NCI-H774 (cell line): ENCODE data around the gene ETV4.

Experiments
- DNase-seq: peaks from one replicate; lab custom pipeline; 2025; lab: John Stamatoyannopoulos, UW

The ETV4 gene

DNA sequence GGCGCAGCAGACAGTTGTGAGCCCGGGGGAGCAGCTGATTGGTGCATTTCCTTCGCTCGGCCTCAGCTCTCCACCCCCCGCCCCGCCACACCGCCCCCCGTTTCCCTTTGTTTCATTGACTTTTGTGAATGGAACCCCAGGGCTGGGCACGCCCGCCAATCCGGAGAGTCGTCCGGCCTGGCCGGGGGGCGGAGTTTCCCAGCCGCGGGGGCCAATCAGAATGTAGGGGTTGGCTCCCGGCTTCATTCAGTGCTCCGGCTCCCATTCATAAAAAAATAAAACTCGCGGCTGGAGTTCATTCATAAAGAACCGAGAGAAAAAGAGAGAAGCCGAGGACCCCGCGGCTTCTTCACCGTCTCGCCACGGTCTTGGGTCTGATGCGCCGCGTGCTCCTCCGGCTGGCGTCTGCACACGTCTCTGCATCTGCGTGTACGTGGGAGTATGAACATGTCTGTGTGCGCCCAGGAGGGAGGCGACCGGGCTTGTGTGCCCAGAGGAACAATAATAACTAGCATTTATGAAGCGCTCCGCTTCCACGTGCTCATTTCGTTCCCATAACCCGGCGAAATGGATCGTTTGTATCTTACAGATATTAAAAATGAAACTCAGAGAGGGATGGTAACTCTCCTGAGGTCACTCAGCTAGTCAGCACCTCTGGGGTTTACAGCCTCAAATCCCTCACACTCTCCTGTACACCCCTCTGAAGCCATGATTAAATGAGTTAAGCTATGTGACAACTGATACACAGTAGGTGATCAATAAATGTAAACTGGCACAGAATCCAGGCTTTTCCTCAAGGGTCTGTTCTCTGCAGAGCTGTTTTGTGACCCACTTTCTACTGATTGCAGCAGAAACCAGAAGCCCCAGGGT, at the start of gene ETV4:
TSS of gene ETV4 (minus strand) at position 22 of the 870 bp plus-strand sequence. CDS start 723 bp downstream, outside the sequence.
- peak; percentile 93 for DNase-seq

- DNase-seq = no peak
These were observed 49.3 kb upstream of the ETV4 start for GRCh38 chr17:43595466-43595865.

- no peak for DNase-seq
These were observed 45.8 kb upstream of the ETV4 start for GRCh38 chr17:43591779-43592562.

DNA sequence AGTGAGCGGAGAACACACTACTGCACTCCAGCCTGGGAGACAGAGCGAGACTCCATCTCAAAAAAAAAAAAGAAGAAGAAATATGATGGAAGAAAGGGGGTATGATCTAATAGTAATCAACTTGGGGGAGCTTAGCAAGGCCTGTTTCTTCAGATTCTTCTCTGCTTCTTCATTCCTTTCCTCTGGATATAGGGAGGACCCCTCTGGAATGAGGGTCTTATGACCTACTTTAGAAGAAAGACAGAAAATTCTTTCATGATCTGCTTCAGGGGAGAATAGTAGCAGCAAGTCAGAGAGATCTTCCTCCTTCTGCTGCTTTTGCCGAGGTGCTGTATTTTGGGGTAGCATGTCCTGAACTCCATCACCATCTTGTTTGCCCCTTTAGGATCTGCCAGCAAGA, 44.9 kb upstream of the ETV4 start:
- no peak for DNase-seq

DNA sequence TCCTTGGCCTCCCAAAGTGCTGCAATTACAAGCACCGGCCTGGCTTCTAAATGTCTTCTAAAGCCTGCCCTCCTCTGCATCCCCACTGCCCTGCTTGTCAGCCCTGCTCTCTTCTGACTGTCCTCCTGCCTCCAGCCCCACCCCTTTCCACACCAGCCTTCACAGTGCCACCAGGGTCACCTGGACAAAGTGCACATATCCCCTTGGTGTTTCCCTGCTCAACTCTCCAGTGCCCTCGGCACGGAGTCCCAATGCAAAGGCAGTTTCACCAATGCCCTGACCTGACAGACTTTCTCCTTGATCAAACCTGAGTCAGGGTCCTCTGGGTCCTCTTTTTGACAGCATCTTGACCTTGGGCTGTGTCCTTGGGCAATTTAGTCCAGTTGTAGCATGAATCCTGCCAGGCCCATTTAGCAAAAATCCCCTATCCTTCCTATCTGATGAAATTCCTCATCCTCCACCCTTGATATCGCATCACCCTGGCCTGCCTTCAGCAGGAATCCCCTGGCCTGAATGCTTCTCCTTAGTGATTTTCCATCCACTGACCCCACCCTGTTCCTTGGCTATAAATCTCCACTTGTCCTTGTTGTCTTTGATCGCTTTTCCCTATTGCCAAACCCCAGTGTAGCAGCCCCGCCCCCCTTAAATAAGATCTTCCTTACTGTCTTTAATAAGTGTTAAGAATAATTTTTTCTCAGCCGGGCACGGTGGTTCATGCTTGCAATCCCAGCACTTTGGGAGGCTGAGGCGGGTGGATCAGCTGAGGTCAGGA, 42.7 kb upstream of the ETV4 start:
- no peak for DNase-seq

- DNase-seq = no peak
These were observed 42.0 kb upstream of the ETV4 start for GRCh38 chr17:43588121-43588520.

DNA sequence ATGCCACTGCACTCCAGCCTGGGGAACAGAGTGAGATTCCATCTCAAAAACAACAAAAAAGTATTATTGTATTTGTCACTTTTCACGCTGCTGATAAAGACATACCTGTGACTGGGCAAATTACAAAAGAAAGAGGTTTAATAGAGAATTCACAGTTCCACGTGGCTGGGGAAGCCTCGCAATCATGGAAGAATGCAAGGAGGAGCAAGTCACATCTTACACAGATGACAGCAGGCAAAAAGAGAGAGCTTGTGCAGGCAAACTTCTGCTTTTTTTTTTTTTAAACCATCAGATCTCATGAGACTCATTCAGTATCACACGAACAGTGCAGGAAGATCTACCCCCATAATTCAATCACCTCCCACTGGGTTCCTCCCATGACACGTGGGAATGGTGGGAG, 41.5 kb upstream of the ETV4 start:
- no peak for DNase-seq

DNA sequence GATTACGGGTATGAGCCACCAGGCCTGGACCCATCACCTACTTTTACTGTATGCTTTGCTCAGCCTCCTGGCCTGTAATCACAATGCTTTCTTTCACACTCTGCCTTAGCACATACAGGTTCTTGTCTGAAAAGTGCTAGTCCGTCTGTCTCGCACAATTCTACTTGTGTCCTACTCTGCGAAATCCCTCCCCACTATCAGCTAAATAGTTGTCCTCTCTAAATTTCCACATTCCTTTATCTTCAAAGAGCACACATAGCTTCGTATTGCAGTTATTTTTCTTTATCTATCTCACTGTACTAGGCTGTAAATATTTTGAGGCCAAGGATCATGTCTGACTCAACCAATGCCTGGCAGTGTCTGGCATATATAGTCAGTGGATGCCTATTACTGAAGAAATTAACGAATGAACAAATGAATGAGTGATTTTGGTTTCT, 38.5 kb upstream of the ETV4 start:
- DNase-seq = no peak

DNA sequence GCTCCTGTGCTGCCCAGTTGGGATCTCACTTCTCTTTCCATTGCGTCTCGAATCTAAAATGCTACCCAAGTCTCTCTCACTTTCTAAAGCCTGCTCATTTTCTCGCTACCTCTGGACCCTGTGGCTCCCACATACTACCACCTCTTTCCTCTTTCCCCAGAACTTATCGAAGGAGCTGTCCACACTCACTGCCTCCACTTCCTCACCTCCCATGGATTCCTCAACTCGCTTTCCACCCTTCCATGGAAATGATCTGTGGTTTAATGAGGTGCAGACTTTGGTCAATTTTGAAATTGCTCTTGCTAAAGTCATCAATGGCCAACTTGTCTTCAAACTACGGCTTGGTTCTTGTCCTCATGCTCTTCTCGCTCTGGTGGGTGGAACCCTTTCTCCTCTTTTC, 37.2 kb upstream of the ETV4 start:
- DNase-seq = no peak

DNA sequence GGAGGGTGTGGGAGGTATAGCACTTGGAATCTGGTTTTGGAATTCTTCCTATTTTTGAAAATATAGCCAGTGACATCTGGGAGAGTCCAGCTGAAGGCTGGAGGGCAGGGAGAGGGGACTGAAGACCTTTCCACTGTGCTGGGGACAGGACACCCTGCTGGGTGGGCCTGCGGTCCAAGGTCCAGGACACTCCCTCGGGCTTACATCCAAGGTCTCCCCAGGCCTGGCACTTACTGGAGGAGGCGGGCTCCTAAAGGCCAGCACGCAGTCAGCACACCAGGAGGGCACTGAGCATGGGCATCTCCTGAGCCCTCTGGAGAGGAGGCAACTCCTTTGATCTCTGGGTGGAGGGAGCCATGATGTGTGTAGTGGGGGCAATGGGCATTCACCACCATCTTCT, 35.5 kb upstream of the ETV4 start:
- DNase-seq = no peak

DNA sequence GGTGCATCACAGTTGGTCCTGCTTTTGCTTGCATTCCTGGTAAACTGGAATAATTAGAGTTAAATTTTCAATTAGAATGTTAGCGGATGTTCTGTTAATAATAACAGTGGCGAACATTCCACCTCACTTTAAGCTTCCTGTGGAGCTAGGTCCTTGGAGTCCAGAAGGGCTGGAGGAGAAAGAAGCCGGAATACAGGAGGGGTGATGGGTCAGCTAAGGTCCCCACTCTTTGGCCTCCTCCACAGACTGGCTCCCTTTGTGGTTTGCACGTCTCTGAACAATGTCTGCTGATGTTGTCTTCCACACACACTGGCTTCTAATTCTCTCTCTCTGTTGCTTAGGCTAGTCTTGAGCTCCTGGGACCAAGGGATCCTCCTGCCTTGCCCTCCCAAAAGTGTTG, 35.0 kb upstream of the ETV4 start:
- DNase-seq = no peak

DNA sequence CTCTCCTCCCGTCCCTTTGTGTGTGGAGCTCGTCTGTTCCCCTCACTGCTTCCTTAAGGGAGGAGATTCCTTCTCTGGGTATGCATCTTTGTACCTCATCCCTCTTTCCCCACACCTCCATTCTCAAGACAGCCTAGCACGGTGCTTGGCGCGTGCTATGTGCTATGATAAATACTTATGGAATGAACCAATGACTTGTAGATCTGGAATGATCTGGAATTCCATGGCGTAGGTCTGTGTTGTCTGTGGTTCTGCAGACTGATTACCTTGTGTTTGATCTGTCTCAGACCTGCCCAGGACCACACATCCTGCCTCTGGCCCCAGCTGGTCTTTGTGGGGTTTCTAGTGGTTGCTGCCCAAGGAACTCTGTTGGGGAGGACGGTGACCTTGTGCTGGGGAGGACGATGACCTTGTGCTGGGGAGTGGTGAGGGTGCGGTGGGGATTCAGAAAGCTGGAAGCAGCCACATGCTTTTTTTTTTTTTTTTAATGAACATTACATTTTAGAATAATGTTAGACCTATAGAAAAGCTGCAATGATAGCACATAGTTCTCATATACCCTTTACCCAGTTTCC, 33.5 kb upstream of the ETV4 start:
- no peak for DNase-seq

DNA sequence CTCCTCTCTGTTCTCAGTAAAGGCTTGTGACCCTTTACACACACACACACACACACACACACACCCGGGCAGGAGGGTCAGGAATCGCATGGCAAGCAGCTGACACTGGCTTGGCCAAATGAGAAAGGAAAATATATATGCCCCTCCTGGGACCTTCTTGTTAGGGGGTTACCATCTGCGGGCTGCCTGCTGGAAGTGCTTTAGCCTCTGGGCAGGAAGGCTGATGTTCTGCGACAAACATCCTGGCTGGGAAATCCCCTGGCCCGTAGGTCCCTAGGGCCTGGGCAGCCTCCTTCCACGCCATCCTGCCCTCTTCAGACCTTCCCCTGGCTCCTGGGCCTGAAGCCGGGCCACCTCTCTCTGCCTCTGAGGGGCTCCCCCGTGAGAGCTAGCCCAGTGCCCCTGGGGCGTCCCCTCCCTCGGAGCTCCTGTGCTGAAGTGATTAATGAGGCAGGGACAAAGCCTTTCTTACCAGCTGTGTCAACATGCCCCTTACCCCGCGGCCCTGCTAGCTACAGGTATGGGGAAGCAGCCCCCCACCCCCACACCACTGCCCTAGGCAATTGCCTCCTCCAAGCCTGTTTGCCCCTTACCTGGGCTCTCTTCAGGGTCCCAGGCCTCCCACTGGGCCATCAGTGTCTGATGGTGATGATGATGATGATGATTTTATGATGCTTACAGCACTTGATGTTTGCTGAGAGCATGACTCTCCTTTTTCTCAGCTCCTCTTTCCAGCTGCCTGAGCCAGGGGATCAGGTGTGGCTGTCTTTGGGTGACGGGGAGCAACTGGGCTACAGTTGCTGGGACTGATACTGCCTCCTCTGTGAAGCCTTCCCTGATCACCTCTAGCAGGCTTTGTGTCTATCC, 32.8 kb upstream of the ETV4 start:
- peak; percentile 13 for DNase-seq

- no peak for DNase-seq
These were observed 32.2 kb upstream of the ETV4 start for GRCh38 chr17:43578404-43578698.

DNA sequence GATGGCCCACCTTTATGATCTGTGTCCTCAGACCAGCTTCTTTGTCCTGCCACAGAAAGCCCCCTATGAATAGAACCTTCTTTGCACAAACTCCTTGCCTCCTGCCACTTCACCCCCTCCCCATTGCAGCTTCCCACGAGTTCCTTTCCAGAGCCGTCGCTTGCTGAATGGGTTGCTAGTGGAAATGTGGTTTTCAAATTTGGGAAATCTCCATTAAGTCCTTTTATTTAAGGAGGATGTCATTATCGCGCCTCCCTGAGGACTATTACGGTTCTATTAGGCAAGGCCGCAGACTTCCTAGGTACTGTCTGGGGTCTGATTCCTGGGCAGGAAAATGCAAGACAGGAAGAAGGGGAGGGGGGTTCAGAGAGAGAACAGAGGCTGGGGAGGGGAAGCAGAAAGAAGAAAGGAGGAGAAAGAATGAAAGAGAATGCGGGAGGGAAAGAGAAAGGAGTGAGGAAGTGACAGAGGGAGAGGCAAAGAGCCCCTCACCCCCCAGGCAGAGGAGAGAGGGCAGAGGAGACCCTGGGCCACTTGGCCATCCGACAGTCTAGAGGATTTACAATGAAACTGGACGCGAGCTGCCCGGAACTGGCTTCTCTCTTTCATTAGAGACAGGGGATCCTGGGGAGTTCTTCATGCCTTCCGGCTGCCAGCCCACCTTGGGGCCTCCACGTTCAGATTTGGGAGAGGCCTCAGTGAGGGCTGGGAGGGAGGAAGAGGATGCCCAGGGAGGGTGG, 31.7 kb upstream of the ETV4 start:
- no peak for DNase-seq

- DNase-seq = peak; percentile 73
These were observed 30.6 kb upstream of the ETV4 start for GRCh38 chr17:43576563-43577229.

DNA sequence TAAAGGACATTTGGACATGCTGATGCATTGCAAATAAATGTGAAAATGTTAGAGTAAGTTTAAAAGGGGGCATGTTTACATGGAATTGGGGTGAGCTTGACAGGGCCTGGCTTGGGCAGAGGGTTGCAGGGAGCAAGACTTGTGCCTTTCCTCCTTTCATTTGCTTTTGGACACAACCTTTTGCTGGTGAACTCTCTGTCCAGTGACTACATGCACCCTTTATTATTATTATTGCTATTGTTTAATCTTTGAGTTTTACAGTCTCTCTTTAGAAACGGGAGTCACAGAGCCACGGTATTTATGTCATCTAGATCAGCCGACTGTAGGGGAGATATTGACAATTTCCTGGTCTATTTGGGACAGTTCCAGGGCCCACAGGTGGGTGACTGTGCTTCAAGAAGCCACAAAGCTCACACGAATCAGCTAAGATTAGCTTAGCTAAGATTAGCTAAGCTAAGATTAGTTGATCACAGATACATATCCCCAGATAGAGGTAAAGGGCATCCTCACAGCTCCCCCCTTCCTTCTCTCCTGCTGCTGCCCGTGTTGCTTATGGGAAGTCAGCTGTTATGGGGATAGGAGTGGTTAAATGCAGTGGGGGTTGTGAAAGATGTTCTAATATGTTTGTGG, 28.9 kb upstream of the ETV4 start:
- no peak for DNase-seq

DNA sequence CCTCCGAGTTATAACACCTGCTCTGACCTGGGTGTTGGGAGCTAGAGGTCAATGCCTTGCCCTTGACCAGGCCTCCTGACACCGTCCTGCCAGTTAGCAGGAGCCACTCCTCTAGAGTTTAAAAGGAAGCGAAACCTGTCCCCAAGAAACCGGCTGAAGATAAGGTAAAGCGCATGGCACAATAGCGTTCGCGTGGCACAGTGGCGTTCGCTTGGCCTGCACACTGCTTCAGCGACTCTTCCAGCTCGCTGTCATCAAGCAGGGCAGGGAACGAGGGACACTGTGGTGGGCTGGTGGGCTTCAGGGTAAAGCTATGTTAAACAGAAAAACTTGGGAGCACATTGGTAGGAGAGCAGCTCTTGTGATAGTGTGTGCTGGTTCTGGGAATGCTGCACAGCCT, 28.2 kb upstream of the ETV4 start:
- no peak for DNase-seq

DNA sequence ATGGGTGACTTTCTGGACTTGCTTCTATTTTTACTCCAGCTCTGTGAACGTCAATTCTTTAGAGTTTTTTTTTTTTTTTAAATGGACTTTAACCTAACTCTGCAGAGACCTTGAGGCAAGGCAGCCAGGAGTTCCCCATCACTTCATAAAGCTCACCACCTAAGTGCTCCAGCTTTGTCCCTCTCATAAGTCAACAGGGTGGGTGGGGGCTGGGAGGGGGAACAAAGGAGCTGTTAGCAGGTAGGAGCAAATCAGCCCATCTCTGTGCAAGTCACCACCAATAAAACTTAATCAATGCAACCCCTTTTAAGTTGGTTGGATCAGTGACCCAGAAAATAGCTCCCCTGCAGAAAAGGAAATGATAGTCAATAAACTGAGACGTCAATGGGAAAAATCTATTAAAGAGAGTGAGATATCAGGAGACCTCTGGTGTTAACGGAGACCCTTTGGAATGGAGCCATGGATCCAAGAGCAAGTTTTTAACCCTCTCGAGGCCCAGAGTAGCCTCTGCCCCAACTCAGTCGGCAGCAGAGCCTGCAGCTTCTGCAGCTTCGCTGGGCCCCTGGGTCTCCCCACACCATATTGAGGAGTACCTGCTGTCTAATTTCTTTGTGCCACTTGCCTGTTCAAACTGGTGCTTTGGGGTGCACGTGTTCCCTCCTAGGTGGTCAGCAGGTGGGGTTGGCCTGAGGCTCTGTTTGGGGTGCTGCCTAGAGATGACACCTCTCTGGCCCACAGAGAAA, 27.6 kb upstream of the ETV4 start:
- DNase-seq = no peak
